Lower lobe of right lung (tissue), 2 donors: Measurements from ENCODE around the gene ZNF236. TPM values are rescaled to one million over a fixed set of nuclear protein-coding genes. Genes with fewer than 3 reads are reported as not detected.

Source experiments
- ATAC-seq, 2 donors: fragments of 200-7000 bp; cut with Tn5 transposase; one replicate each; pipeline ENCODE4 v1.9.1; 2020 to 2022; ENCODE audit warnings: mild to moderate bottlenecking in 2 of 2, moderate library complexity in 2 of 2
- DNase-seq: peaks from one replicate; pipeline ENCODE4 v3.0.0-alpha.2; 2020
- H3K27ac ChIP-seq: fragments of 200-600 bp; one replicate; pipeline ENCODE4 v1.8.0; 2022
- H3K27me3 ChIP-seq: fragments of 200-600 bp; one replicate; pipeline ENCODE4 v1.8.0; 2022; ENCODE audit warnings: low read depth
- H3K36me3 ChIP-seq: fragments of 200-600 bp; one replicate; pipeline ENCODE4 v1.8.0; 2022; ENCODE audit warnings: mild to moderate bottlenecking
- H3K4me1 ChIP-seq: fragments of 200-600 bp; one replicate; pipeline ENCODE4 v1.8.0; 2022
- H3K4me3 ChIP-seq: fragments of 200-600 bp; one replicate; pipeline ENCODE4 v1.8.0; 2022; ENCODE audit warnings: mild to moderate bottlenecking
- H3K9me3 ChIP-seq: fragments of 200-600 bp; one replicate; pipeline ENCODE4 v1.8.0; 2022
- CTCF ChIP-seq: fragments of 200-600 bp; IDR thresholded peaks from one replicate; pipeline ENCODE4 v1.8.0; 2022; ENCODE audit warnings: antibody characterized with exemption, mild to moderate bottlenecking
- intact Hi-C: fragments of 100-400 bp; cut with DNase I; formaldehyde crosslinking; loops from one replicate; pipeline ENCODE4 v1.11.0; 2022
- total RNA-seq: library from RNA; stranded (reverse); fragmentation: NEBNext Ultra II Directional; extraction: Animal tissue kit (Norgen Biotek cat#: 25700); gene quantifications from one replicate; pipeline ENCODE4 v1.2.1, GENCODE V29; 2021
- donor health status: DM: no; HTN: yes; CAD: no; lungs with severe emphysema.

ZNF236 gene
- total RNA-seq, 1 donor from 2014 or later, result 18.0 TPM

- TF ChIP-seq CTCF, result no peak
- Histone ChIP-seq H3K4me3 (no peak overlapping the region), H3K36me3 (no peaks in the 10 kb centered on the region), H3K27me3 (no peaks in the 10 kb centered on the region), H3K4me1 (peaks cover 13% of the 10 kb centered on the region), H3K27ac (no peak overlapping the region), H3K9me3 (no peaks in the 10 kb centered on the region)
- ATAC-seq, result no peak
- intact Hi-C loops, result no loop called here
- no peak for DNase-seq
Observed at GRCh38 chr18:76997951-76998808, 175.8 kb downstream of the ZNF236 start.

GRCh38 chr18:76999077-76999476, 176.7 kb downstream of the ZNF236 start:
- H3K4me1 ChIP-seq, result peaks cover 13% of the 10 kb centered on the region
- H3K36me3 ChIP-seq, result no peaks in the 10 kb centered on the region
- no peak for TF ChIP-seq CTCF
- no peak for DNase-seq
- intact Hi-C loops, result no loop called here
- H3K4me3 ChIP-seq, result no peak overlapping the region
- H3K27ac ChIP-seq, result no peak overlapping the region
- H3K27me3 ChIP-seq, result no peaks in the 10 kb centered on the region
- no peaks in the 10 kb centered on the region for H3K9me3 ChIP-seq
- ATAC-seq, result peak in 1 of 2 donors; percentile 8

- ATAC-seq (peak in 1 of 2 donors; percentile 57), DNase-seq (peak; percentile 74)
- intact Hi-C loops, result no loop called here
- peak; percentile 97 for TF ChIP-seq CTCF
- Histone ChIP-seq H3K27me3 (no peaks in the 10 kb centered on the region), H3K36me3 (no peaks in the 10 kb centered on the region), H3K9me3 (no peaks in the 10 kb centered on the region), H3K4me3 (peak overlapping the region; percentile 25), H3K4me1 (peaks cover 18% of the 10 kb centered on the region), H3K27ac (no peak overlapping the region)
Observed at GRCh38 chr18:77000527-77000926, 178.2 kb downstream of the ZNF236 start.

- H3K36me3 ChIP-seq, result no peaks in the 10 kb centered on the region
Observed at GRCh38 chr18:77001041-77001440, 178.7 kb downstream of the ZNF236 start.

GRCh38 chr18:77001979-77002378, 179.6 kb downstream of the ZNF236 start:
- Histone ChIP-seq H3K36me3 (no peaks in the 10 kb centered on the region), H3K27me3 (no peaks in the 10 kb centered on the region), H3K4me1 (peaks cover 31% of the 10 kb centered on the region), H3K4me3 (no peak overlapping the region), H3K9me3 (no peaks in the 10 kb centered on the region), H3K27ac (no peak overlapping the region)
- ATAC-seq, result no peak
- DNase-seq, result no peak
- intact Hi-C loops, result no loop called here
- no peak for TF ChIP-seq CTCF

More at GRCh38 chr18:77001041-77001440, 178.7 kb downstream of the ZNF236 start:
- TF ChIP-seq CTCF, result no peak
- Histone ChIP-seq H3K27ac (no peak overlapping the region), H3K9me3 (no peaks in the 10 kb centered on the region), H3K4me3 (no peak overlapping the region), H3K4me1 (peaks cover 23% of the 10 kb centered on the region), H3K27me3 (no peaks in the 10 kb centered on the region)
- intact Hi-C loops, result no loop called here
- peak; percentile 13 to 18 for ATAC-seq
- DNase-seq, result peak; percentile 46
